Measurements from ENCODE around the gene TMED10. TPM values are rescaled to one million over a fixed set of nuclear protein-coding genes. Genes with fewer than 3 reads are reported as not detected.

Gene TMED10
- 100 to 1,000 TPM; 150 to 243 TPM for total RNA-seq

GRCh38 chr14:75176142-75176820, at the start of gene TMED10:
TSS of gene TMED10 (minus strand) at chr14:75176612. CDS start at chr14:75176579, 33 bp downstream.
- DNase-seq (peak; percentile 91 to 94 (median 92)), ATAC-seq (peak; percentile 89)
- H3K4me3 ChIP-seq = peak within 1 kb of the TSS; percentile 75 to 89
- H3K9me3 ChIP-seq = no peaks in the 10 kb centered on the region
- H3K4me1 ChIP-seq = peaks cover 38% of the 10 kb centered on the region
- peak within 1 kb of the TSS; percentile 94 to 100 (median 99) for H3K27ac ChIP-seq
- WGBS, 2 donors = 0 to 1% methylated on average over 24 to 44 of the region's 49 CpGs
- intact Hi-C loops (cut with DNase I) = no loop called here
- no peaks in the 10 kb centered on the region for H3K27me3 ChIP-seq
- peak; percentile 76 to 94 (median 91) for TF ChIP-seq POLR2A (IDR thresholded peaks at IDR 0.05)
- TF ChIP-seq, protein P1, sequence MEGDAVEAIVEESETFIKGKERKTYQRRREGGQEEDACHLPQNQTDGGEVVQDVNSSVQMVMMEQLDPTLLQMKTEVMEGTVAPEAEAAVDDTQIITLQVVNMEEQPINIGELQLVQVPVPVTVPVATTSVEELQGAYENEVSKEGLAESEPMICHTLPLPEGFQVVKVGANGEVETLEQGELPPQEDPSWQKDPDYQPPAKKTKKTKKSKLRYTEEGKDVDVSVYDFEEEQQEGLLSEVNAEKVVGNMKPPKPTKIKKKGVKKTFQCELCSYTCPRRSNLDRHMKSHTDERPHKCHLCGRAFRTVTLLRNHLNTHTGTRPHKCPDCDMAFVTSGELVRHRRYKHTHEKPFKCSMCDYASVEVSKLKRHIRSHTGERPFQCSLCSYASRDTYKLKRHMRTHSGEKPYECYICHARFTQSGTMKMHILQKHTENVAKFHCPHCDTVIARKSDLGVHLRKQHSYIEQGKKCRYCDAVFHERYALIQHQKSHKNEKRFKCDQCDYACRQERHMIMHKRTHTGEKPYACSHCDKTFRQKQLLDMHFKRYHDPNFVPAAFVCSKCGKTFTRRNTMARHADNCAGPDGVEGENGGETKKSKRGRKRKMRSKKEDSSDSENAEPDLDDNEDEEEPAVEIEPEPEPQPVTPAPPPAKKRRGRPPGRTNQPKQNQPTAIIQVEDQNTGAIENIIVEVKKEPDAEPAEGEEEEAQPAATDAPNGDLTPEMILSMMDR (IDR thresholded peaks at IDR 0.05) = no peak
- no peaks in the 10 kb centered on the region for H3K36me3 ChIP-seq (replicated peaks in 1 of 2; ENCODE audit: insufficient read depth in 1 of 2, low read depth in 2 of 2)

GRCh38 chr14:75224561-75224960, 48.1 kb upstream of the TMED10 start:
- DNase-seq (no peak), ATAC-seq (no peak)
- H3K4me3 ChIP-seq = no peak overlapping the region
- intact Hi-C loops (cut with DNase I) = no loop called here
- H3K4me1 ChIP-seq = peaks cover 21% of the 10 kb centered on the region
- peak overlapping the region in 2 of 4 donors; percentile 70 to 76 for H3K27ac ChIP-seq
- no peaks in the 10 kb centered on the region for H3K27me3 ChIP-seq
- 92 to 93% methylated on average over 2 of the region's 2 CpGs for WGBS, 2 donors
- no peaks in the 10 kb centered on the region for H3K36me3 ChIP-seq (replicated peaks in 1 of 2; ENCODE audit: insufficient read depth in 1 of 2, low read depth in 2 of 2)
- no peak for TF ChIP-seq POLR2A (IDR thresholded peaks at IDR 0.05)
- H3K9me3 ChIP-seq = no peaks in the 10 kb centered on the region

- no peaks in the 10 kb centered on the region for H3K27me3 ChIP-seq
- WGBS, 2 donors = 15 to 20% methylated on average over 4 of the region's 4 CpGs
- ATAC-seq (peak; percentile 61), DNase-seq (peak; percentile 31 to 77 (median 54))
- peaks cover 15% of the 10 kb centered on the region for H3K4me1 ChIP-seq
- intact Hi-C loops (cut with DNase I) = no loop called here
- no peaks in the 10 kb centered on the region for H3K36me3 ChIP-seq (replicated peaks in 1 of 2; ENCODE audit: insufficient read depth in 1 of 2, low read depth in 2 of 2)
- H3K9me3 ChIP-seq = no peaks in the 10 kb centered on the region
- H3K4me3 ChIP-seq = no peak overlapping the region
- H3K27ac ChIP-seq = peak overlapping the region in 3 of 4 donors; percentile 58 to 76 (median 70)
- TF ChIP-seq, protein P1 (IDR thresholded peaks at IDR 0.05) = no peak
- TF ChIP-seq POLR2A (IDR thresholded peaks at IDR 0.05) = no peak
Measured at GRCh38 chr14:75223664-75224154, 47.3 kb upstream of the TMED10 start.

GRCh38 chr14:75222208-75222701, 45.8 kb upstream of the TMED10 start:
- peak in 1 of 4 donors; percentile 62 for DNase-seq
- Histone ChIP-seq H3K27ac (no peak overlapping the region), H3K4me1 (peaks cover 15% of the 10 kb centered on the region)

GRCh38 chr14:75221797-75222196, 45.4 kb upstream of the TMED10 start:
- TF ChIP-seq, protein P1 (IDR thresholded peaks at IDR 0.05) = no peak
- TF ChIP-seq POLR2A (IDR thresholded peaks at IDR 0.05) = no peak

More at GRCh38 chr14:75222208-75222701, 45.8 kb upstream of the TMED10 start:
- Histone ChIP-seq H3K9me3 (no peaks in the 10 kb centered on the region), H3K4me3 (no peak overlapping the region), H3K36me3 (replicated peaks in 1 of 2; ENCODE audit: insufficient read depth in 1 of 2, low read depth in 2 of 2) (no peaks in the 10 kb centered on the region), H3K27me3 (no peaks in the 10 kb centered on the region)
- TF ChIP-seq, protein P1 (IDR thresholded peaks at IDR 0.05) = no peak
- no peak for TF ChIP-seq POLR2A (IDR thresholded peaks at IDR 0.05)
- ATAC-seq = no peak
- intact Hi-C loops (cut with DNase I) = no loop called here
- WGBS, 2 donors = 82 to 85% methylated on average over 12 of the region's 12 CpGs

More at GRCh38 chr14:75221797-75222196, 45.4 kb upstream of the TMED10 start:
- 85 to 91% methylated on average over 2 of the region's 2 CpGs for WGBS, 2 donors
- Histone ChIP-seq H3K9me3 (no peaks in the 10 kb centered on the region), H3K27ac (no peak overlapping the region), H3K4me3 (no peak overlapping the region), H3K4me1 (peaks cover 15% of the 10 kb centered on the region), H3K27me3 (no peaks in the 10 kb centered on the region), H3K36me3 (replicated peaks in 1 of 2; ENCODE audit: insufficient read depth in 1 of 2, low read depth in 2 of 2) (no peaks in the 10 kb centered on the region)
- no peak for DNase-seq
- intact Hi-C loops (cut with DNase I) = no loop called here
- ATAC-seq = no peak
